Activated naive CD4-positive, alpha-beta T cell treated with anti-CD3 and anti-CD28 coated beads, Interleukin-2, amount 50 U/mL, for 24 hours (primary cell): ENCODE results near the gene NEU4.
"Not testable (repeated sequence)": the region's sequence is repeated elsewhere in the genome, so short reads cannot be mapped to it uniquely, and the experiment has no call there.

Experiments
- H3K27ac Mint-ChIP-seq: one replicate; pipeline ENCODE4 v1.8.0; 2021; ENCODE audit warnings: mild to moderate bottlenecking, mixed read lengths
- H3K27me3 Mint-ChIP-seq: one replicate; pipeline ENCODE4 v1.8.0; 2021; ENCODE audit warnings: mixed read lengths
- H3K36me3 Mint-ChIP-seq: one replicate; pipeline ENCODE4 v1.8.0; 2021; ENCODE audit warnings: mixed read lengths
- H3K4me1 Mint-ChIP-seq: one replicate; pipeline ENCODE4 v1.8.0; 2021; ENCODE audit warnings: mixed read lengths
- H3K4me3 Mint-ChIP-seq: one replicate; pipeline ENCODE4 v1.8.0; 2021; ENCODE audit warnings: mild to moderate bottlenecking, mixed read lengths
- H3K9me3 Mint-ChIP-seq: one replicate; pipeline ENCODE4 v1.8.0; 2021; ENCODE audit warnings: mixed read lengths

NEU4 gene

GRCh38 chr2:241803387-241804325 lies 5.3 kb upstream of the NEU4 start:
- Mint-ChIP-seq H3K27ac (no peak overlapping the region), H3K4me3 (peak overlapping the region; percentile 73), H3K9me3 (no peaks in the 10 kb centered on the region), H3K27me3 (peaks cover 3% of the 10 kb centered on the region), H3K4me1 (no peaks in the 10 kb centered on the region), H3K36me3 (no peaks in the 10 kb centered on the region)

- H3K4me3 Mint-ChIP-seq: peak overlapping the region; percentile 51
- H3K27me3 Mint-ChIP-seq: peaks cover 3% of the 10 kb centered on the region
- no peaks in the 10 kb centered on the region for H3K36me3 Mint-ChIP-seq
- no peaks in the 10 kb centered on the region for H3K9me3 Mint-ChIP-seq
- H3K4me1 Mint-ChIP-seq: no peaks in the 10 kb centered on the region
- H3K27ac Mint-ChIP-seq: no peak overlapping the region
These were observed 4.4 kb upstream of the NEU4 start for GRCh38 chr2:241804326-241805229.

DNA sequence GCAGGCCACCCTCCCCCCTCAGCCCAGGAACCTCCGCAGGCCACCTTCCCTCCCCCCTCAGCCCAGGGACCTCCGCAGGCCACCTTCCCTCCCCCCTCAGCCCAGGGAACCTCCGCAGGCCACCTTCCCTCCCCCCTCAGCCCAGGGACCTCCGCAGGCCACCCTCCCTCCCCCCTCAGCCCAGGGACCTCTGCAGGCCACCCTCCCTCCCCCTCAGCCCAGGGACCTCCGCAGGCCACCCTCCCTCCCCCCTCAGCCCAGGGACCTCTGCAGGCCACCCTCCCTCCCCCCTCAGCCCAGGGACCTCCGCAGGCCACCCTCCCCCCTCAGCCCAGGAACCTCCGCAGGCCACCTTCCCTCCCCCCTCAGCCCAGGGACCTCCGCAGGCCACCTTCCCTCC lies 2.8 kb upstream of the NEU4 start:
- H3K36me3 Mint-ChIP-seq: not testable (repeated sequence)

GRCh38 chr2:241808051-241808720 lies 807 bp upstream of the NEU4 start:
- Mint-ChIP-seq H3K4me3 (no peak overlapping the region), H3K9me3 (no peaks in the 10 kb centered on the region), H3K27me3 (peaks cover 3% of the 10 kb centered on the region), H3K4me1 (no peaks in the 10 kb centered on the region), H3K27ac (peak overlapping the region; percentile 23), H3K36me3 (no peaks in the 10 kb centered on the region)

More for the DNA sequence above, 2.8 kb upstream of the NEU4 start:
- not testable (repeated sequence) for H3K4me1 Mint-ChIP-seq, H3K4me3 Mint-ChIP-seq, H3K9me3 Mint-ChIP-seq, H3K27me3 Mint-ChIP-seq, H3K27ac Mint-ChIP-seq

DNA sequence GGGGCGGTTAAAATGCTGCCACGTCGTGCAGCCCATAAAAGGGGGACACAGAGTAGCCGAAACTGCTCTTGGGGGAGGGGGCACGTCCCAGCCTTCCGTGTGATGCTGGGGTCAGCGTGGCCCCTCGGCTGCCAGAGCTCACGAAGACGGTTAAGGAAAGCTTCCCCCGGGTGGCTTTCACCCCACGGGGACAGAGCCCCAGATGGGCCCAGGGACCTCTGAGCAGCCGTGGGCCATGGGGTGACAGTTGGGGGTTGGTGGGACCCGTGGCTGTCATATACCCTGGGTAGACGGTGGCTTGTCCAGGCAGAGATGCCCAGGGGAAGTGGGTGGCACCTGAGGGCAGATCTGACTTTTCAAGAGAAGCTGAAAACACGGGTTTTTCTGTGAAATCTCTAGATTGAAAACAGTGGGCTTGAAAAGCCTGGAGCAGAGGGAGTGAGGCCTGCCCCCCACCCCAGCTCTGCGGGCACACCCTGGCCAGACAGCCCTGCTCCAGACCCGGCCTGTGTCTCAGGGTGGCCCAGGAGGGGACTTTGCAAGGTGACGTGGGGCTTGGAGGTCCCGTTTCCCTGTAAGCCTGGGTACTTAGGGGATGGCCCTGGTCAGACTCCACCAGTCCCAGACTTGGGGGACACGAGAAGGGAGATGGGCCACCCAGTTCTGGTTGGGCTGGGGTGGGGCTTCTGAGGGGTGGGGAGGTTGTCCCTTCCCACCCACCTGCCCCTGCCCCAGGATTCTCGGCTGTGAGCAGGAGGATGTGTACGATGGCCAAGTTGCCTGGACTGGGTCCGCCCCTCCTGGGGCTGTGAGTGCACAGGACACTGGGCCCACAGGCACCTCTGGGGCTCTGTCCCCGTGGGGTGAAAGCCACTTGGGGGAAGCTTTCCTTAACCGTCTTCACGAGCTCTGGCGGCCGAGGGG lies 652 bp downstream of the NEU4 start:
- Mint-ChIP-seq H3K9me3 (no peaks in the 10 kb centered on the region), H3K27me3 (peaks cover 2% of the 10 kb centered on the region), H3K4me1 (no peaks in the 10 kb centered on the region), H3K4me3 (no peak overlapping the region), H3K27ac (no peak overlapping the region), H3K36me3 (no peaks in the 10 kb centered on the region)

GRCh38 chr2:241810307-241811200 lies 1.6 kb downstream of the NEU4 start:
- Mint-ChIP-seq H3K9me3 (no peaks in the 10 kb centered on the region), H3K4me1 (no peaks in the 10 kb centered on the region), H3K27me3 (peaks cover 2% of the 10 kb centered on the region), H3K27ac (no peak overlapping the region), H3K4me3 (no peak overlapping the region), H3K36me3 (no peaks in the 10 kb centered on the region)

- Mint-ChIP-seq H3K27me3 (peaks cover 2% of the 10 kb centered on the region), H3K36me3 (no peaks in the 10 kb centered on the region), H3K27ac (no peak overlapping the region), H3K4me3 (no peak overlapping the region), H3K4me1 (no peaks in the 10 kb centered on the region), H3K9me3 (no peaks in the 10 kb centered on the region)
These were observed 2.4 kb downstream of the NEU4 start for GRCh38 chr2:241811201-241811951.

GRCh38 chr2:241811952-241812729 lies 3.1 kb downstream of the NEU4 start:
- Mint-ChIP-seq H3K27ac (no peak overlapping the region), H3K36me3 (no peaks in the 10 kb centered on the region), H3K27me3 (peaks cover 2% of the 10 kb centered on the region), H3K9me3 (no peaks in the 10 kb centered on the region), H3K4me1 (no peaks in the 10 kb centered on the region), H3K4me3 (no peak overlapping the region)

DNA sequence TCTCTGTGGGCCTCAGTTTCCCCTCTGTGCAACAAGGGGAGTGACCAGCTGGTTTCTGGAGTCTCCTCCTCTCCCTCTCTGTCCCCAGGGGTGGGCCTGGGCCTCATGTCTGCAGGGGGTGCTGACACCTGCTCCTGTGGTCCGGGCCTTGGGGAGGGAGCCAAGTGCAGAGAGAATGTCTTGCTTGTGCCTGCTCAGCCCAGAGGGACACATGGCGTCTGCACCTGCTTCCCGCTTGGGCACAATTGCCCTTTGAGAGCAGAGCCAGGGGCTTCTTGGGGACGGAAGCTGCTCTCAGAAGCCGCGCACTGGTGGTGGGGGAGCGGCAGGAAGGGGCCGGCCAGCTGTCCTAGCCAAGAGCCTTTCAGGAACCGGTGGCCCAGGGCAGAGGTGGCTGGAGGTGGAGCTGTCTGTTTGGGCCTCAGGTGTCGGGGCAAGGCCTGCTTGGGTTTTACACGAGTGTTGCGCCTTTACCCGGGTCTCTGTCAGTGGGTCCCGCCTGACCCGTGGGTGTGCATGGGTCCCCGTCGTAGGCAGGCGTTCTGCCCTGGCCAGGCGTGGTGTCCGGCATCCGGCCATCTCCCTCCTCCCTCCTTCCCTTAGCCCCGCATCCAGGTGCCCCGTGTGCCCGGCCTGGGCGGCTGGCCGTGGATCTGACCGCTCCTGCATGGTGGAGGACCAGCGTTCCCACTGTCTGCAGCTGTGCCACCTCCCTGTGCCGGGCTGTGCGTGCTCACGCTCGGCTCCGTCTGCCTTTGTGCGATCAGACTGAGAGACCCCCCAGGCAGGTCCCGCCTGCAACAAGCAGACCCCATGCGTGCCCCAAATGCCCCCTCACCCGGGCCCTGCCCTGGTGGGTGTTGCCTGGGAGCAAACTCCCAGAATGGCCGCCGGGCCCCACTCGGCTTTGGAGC lies 4.0 kb downstream of the NEU4 start:
- Mint-ChIP-seq H3K27me3 (peaks cover 2% of the 10 kb centered on the region), H3K4me1 (peaks cover 7% of the 10 kb centered on the region), H3K27ac (no peak overlapping the region), H3K9me3 (no peaks in the 10 kb centered on the region), H3K4me3 (no peak overlapping the region), H3K36me3 (no peaks in the 10 kb centered on the region)

DNA sequence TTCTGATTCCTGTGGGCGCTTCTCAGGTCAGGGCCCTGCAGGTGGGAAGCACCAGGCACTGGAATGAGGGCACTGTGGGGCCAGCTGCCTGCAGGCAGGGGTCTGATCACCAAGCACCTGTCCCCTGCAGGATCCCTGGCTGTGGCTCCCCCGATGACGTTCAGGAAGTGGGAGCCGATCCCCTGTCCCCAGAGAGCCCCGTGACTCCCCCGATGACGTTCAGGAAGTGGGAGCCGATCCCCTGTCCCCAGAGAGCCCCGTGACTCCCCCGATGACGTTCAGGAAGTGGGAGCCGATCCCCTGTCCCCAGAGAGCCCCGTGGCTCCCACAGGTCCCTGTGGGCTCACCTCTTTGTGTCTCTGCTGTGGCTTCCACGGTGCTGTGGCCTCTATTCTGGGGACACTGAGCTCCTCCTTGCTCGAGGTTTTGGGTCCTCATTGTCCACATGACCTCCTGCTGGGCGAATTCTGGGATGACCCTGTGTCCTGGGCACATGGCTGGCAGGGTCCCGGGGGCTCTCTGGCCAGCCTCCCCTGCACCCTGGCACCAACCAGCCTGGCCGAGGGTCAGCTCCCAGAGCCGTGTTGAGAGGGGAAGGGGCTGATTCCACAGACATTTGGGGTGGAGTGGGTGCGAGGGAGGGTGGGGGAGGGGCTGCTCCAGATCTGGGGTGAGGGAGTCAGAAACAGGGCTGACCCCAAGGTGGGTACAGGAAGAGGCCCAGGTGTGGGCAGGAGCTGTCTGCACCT lies 4.8 kb downstream of the NEU4 start:
- no peaks in the 10 kb centered on the region for H3K27me3 Mint-ChIP-seq
- H3K36me3 Mint-ChIP-seq: no peaks in the 10 kb centered on the region
- H3K27ac Mint-ChIP-seq: no peak overlapping the region
- no peaks in the 10 kb centered on the region for H3K9me3 Mint-ChIP-seq
- H3K4me1 Mint-ChIP-seq: peaks cover 7% of the 10 kb centered on the region
- no peak overlapping the region for H3K4me3 Mint-ChIP-seq

DNA sequence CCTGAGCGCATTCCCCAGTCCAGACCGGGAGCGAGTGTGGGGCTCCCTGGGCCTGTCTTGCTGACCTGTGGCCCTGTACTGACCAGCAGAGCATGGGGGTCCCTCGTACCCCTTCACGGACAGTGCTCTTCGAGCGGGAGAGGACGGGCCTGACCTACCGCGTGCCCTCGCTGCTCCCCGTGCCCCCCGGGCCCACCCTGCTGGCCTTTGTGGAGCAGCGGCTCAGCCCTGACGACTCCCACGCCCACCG lies 5.3 kb downstream of the NEU4 start:
- no peak overlapping the region for H3K27ac Mint-ChIP-seq
- no peaks in the 10 kb centered on the region for H3K9me3 Mint-ChIP-seq
- no peak overlapping the region for H3K4me3 Mint-ChIP-seq
- H3K27me3 Mint-ChIP-seq: no peaks in the 10 kb centered on the region
- peaks cover 7% of the 10 kb centered on the region for H3K4me1 Mint-ChIP-seq
- no peaks in the 10 kb centered on the region for H3K36me3 Mint-ChIP-seq
